KOPT-K1 (cell line): ENCODE measurements around the gene AHDC1.
"Not testable (repeated sequence)": the region's sequence is repeated elsewhere in the genome, so short reads cannot be mapped to it uniquely, and the experiment has no call there.

Experiments used
- H3K27ac ChIP-seq: fragments of 200-600 bp; sonication (generic); 2 replicates; pipeline ENCODE4 v1.5.1; 2016; ENCODE audit warnings: antibody characterized with exemption, mild to moderate bottlenecking, low read depth, low read length; ENCODE audit not compliant: poor library complexity, severe bottlenecking
- H3K36me3 ChIP-seq: fragments of 200-600 bp; sonication (generic); 2 replicates; pipeline ENCODE4 v1.5.1; 2017; ENCODE audit warnings: antibody characterized with exemption, mild to moderate bottlenecking, low read length, moderate library complexity; ENCODE audit not compliant: insufficient read depth
- H3K9me3 ChIP-seq: fragments of 200-600 bp; sonication (generic); 2 replicates; pipeline ENCODE4 v1.5.1; 2017; ENCODE audit warnings: antibody characterized with exemption, low read length, mild to moderate bottlenecking; ENCODE audit not compliant: insufficient read depth, poor library complexity, severe bottlenecking

The AHDC1 gene

DNA sequence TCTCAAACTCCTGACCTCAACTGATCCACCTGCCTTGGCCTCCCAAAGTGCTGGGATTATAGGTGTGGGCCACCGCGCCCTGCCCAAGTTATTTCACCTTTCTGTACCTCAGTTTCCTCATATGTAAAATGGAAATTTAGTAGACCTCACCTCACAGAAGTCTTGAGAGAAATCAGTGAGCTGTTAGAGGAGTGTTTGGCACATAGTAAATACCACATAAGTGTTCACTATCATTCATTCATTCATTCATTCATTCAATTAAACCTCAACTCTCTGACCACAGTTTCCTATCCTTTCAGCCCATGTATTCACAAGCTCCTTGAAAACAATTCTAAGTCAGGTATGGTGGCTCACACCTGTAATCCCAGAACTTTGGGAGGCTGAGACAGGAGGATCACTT, 34.9 kb upstream of the AHDC1 start:
- H3K27ac ChIP-seq: peak overlapping the region; percentile 7

DNA sequence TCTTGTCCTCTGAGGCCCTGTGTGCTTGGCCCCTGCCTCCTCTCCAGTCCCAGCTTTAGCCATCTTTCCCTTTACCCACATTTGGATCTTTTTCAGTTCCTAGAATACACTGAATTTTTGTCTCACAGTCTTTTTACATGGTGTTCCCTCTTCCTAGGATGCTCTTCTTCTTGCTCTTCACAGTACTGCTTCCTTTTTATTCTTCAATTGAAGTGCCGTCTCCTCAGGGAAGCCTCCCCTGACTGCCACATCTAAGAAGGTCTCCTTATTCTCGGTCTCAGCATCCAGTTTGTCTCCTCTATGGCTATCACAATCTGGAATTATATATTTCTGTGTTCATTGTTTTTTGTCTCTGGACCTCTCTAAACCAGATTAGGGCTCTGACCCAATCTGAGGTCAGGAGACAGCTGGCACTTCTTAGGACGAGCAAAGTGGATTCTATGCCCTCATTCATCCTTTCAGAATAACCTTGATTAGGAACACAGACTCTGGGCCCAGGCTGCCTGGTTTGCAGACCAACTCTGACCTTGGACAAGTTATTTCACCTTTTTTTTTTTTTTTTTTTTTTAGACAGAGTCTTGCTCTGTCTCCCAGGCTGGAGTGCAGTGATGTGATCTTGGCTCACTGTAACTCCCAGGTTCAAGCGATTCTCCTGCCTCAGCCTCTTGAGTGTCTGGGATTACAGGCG, 34.2 kb upstream of the AHDC1 start:
- H3K9me3 ChIP-seq: no peaks in the 10 kb centered on the region
- peak overlapping the region; percentile 7 for H3K27ac ChIP-seq
- no peaks in the 10 kb centered on the region for H3K36me3 ChIP-seq

More for the DNA sequence above, 34.9 kb upstream of the AHDC1 start:
- Histone ChIP-seq H3K9me3 (no peaks in the 10 kb centered on the region), H3K36me3 (no peaks in the 10 kb centered on the region)

DNA sequence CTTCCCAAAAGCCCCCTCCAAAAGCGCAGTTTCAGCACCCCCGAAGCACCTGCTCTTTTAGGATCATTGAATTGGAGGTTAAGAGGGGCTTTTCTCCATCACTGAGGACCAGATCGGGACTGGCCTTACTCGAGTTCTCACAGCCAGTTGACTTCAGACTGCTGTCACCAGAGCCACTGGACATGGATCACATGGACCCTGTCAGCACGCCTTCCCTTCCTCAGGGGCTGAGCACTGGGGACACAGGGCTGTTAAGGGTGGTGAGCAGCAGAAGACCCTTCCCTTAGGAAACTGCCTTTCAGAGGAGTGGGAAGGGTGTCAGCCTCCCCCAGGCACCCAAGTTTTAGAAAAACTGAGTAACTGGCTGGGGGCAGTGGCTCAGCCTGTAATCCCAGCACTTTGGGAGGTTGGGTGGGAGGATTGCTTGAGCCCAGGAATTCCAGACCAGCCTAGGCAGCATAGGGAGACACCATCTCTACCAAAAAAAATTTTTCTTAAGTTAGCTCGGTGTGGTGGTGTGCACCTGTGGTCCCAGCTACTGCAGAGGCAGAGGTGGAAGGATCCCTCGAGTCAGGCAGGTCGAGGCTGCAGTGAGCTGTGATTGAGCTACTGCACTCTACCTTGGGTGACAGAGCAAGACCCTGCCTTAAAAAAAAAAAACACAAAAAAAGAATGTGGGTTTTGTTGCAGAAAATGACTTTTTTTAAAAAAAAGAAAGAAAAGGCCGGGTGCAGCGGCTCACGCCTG, 31.6 kb upstream of the AHDC1 start:
- no peaks in the 10 kb centered on the region for H3K9me3 ChIP-seq

DNA sequence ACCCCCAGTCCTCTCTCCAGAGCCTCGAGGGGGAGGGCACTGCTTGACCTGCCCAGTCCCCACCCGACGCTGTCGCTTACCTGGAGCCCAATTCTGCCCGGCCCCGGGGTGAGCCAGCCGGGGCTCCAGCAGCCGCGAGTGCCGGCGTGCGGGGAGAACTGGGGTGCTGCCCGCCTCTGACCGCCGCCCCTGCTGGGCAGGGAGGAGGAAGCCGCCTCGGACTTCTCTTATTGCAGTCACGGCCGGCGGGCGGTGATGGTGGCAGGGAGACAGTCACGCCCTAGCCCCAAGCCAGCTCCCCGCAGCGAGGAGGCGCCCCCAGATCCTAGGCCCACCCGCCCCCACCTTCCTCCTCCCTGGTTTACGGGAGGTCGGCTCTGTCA, 31.0 kb upstream of the AHDC1 start, which contains the start of gene FGR:
Gene FGR (minus strand): TSS at position 201 of the 383 bp plus-strand sequence. CDS start 11,269 bp downstream, outside the sequence.
- H3K9me3 ChIP-seq: no peaks in the 10 kb centered on the region
- peak within 1 kb of the TSS; percentile 93 for H3K27ac ChIP-seq
- H3K36me3 ChIP-seq: no peaks in the 10 kb centered on the region

More for the DNA sequence above, 31.6 kb upstream of the AHDC1 start:
- peak overlapping the region; percentile 93 for H3K27ac ChIP-seq
- no peaks in the 10 kb centered on the region for H3K36me3 ChIP-seq

DNA sequence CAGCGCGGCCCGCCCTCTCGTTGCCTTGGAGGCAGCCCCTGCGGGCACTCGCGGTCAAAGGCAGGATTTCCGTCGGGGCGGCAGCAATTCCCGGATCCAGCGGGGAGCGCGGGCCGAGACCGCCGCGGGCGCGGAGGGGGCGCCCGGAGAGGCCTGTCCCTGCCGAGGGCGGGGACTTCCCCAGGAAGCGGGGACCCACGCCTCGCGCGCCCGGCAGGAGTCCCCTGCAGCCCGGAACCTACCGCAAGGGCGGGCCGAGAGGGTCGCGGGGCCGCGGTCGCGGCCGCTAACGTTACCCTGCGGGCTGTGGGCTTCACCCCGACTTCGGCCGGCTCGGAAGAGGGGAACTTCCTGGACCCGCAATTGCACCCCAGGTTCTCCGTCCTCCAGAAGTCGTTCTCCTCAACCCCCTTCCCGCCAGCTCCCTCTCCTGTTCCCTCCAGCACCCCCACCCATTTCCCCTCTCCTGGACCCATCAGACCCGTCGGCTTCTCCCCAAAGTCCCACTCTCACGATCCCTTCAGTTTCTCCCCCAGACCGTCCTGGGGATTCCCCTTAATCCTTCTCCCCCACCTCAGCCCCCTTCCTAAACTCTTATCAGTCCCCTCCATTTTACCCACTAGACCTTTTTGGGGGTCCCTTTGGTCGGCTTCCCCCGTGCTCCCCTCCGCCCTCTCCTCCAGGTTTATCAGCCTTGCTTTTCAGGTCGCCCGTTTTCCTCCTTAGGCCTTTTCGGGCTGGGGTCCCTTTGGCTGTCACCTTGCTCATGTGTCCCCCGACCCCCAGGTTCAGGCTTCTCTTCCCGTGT, 30.4 kb upstream of the AHDC1 start:
- H3K9me3 ChIP-seq: no peaks in the 10 kb centered on the region
- peak overlapping the region; percentile 93 for H3K27ac ChIP-seq
- no peaks in the 10 kb centered on the region for H3K36me3 ChIP-seq

DNA sequence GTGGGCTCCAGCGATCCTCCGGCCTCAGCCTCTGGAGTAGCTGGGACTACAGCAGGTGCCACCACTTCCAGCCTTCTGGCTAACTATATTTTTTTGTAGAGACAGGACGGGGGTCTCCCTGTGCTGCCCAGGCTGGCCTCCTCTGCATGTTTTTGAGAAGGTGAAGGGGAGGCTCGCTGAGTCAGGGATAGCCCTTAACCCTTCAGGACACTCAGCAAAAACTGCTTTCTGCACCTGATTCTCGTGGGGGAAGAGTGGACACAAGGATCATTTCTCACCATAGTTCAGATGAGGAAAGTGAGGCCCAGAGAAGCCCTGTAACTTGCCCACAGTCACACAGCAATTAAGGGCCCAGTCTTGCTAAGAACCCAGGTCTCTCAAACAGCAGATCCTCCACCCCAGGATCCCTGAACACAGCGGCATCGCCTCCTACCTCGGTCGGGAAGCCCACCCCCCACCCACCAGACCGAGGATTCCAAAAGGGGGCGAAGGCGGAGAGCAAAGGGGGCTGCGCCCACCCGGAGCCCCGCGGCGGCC, 29.8 kb upstream of the AHDC1 start:
- H3K9me3 ChIP-seq: no peaks in the 10 kb centered on the region
- H3K27ac ChIP-seq: peak overlapping the region; percentile 93
- no peaks in the 10 kb centered on the region for H3K36me3 ChIP-seq

DNA sequence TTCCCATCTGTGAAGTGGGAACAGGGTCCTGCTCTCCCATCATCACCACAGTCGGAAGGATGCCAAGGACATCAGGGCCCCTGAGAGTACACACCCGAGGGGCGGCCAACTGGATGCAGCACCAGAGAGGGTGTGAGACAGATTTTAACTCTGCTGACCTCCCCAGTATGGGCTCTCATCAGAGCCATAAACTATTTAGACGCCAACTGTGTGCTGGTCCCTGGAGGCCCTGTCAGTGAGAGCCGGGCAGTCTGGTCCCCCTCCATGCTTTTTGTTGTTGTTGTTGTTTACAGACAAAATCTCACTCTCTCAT, 29.3 kb upstream of the AHDC1 start:
- H3K36me3 ChIP-seq: no peaks in the 10 kb centered on the region
- H3K27ac ChIP-seq: peak overlapping the region; percentile 93
- H3K9me3 ChIP-seq: no peaks in the 10 kb centered on the region

DNA sequence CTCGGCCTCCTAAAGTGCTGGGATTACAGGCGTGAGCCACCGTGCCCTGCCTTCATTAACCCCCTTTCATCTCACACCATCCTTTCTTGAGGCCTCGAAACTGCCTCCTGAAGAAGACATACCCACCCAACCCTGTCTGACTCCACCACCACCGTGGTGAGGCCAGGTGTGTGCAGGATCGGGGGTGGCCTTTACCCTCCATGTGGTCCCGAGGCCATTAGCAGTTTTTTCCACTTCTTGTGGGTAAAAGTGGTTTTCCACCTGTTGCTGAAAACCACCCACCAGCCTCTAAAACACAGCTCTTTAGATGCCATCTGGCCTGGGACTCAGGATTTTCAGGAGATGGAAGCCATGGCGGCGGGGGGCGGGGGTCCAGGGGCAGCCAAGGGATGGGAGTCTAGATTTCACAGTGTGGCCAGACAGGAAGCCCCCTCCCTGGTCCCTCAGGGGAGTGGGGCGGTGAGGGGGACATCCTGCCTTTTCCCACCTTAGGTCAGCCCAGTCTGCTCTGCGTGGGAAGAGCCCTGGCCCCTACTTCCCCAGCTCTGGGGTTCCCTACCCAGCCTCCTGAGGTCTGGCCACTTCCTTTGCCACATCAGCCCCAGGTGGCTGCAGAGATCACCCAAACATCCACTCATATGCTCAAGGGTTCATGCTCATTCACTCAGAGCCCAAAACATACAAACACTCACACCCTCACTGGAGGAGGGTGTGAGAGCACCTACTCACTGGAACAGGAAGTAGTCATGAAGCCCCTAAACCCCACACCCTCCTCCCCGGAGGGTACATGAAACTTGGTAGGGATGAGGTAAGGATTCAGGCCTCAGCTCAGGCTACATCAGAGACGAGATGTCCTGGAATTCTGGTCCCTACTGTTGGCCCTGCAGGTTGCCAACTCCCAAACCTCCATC, 28.7 kb upstream of the AHDC1 start:
- Histone ChIP-seq H3K27ac (peak overlapping the region; percentile 93), H3K36me3 (no peaks in the 10 kb centered on the region), H3K9me3 (no peaks in the 10 kb centered on the region)

DNA sequence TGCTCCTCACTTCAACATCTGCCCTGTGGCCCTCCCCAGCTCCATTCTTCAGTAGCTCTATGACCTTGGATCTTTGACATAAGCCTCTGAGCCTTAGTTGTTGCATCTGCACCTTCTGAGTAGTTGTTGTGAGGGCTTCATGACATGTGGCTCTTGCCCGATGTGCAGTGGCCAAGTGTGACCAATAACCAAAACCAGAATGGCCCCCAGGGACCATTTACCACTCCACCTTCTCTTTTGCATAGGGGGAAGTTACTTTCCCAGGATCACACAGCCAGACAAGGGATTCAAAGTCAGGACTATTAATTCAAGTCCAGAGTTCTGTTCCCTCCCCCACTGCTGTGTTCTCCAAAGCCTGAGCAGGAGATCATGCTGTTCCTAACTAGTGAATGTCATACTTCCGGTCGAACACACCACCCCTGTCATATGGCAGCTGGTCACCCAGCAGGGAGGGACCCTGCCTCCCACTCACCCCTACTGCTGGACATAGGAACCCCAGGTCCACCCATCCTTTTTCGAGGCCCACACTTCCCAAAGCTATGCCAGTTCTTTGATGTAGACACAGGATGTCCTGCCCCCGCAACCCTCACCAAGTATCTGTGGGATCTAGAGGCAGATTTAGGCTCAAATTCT, 27.0 kb upstream of the AHDC1 start:
- Histone ChIP-seq H3K9me3 (no peaks in the 10 kb centered on the region), H3K27ac (peak overlapping the region; percentile 93), H3K36me3 (no peaks in the 10 kb centered on the region)

DNA sequence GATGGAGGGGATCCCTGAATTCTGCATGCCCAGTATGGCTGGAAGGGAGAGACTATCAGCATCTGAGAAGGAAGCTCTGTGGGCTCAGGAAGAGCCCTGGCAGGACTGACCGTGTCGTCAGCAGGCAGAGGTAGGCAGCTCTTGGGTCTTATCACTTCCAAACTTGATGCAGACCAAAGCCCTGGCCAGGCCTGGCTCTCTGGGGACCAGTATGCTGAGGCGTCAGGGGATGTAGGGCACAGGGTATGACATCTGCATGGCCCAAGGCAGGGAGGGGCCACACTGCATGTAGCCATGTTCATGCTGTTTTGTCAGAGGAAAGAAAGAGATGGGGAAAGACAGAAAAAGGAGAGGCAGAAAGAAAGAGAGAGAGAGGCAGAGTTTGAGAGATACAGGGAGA, 24.8 kb upstream of the AHDC1 start:
- Histone ChIP-seq H3K9me3 (no peaks in the 10 kb centered on the region), H3K27ac (peak overlapping the region; percentile 93), H3K36me3 (no peaks in the 10 kb centered on the region)

DNA sequence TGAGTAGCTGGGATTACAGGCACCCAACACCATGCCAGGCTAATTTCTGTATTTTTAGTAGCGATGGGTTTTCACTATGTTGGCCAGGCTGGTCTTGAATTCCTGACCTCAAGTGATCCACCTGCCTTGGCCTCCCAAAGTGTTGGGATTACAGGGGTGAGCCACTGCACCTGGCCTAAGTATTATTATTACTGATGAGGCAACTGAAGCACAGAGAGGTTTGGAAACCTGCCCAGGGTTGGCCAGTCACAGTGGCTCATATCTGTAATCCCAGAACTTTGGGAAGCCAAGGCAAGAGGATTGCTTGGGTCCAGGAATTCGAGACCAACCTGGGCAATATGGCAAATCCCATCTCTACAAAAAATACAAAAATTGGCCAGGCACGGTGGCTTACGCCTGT, 23.8 kb upstream of the AHDC1 start:
- peak overlapping the region; percentile 93 for H3K27ac ChIP-seq
- not testable (repeated sequence) for H3K36me3 ChIP-seq, H3K9me3 ChIP-seq

DNA sequence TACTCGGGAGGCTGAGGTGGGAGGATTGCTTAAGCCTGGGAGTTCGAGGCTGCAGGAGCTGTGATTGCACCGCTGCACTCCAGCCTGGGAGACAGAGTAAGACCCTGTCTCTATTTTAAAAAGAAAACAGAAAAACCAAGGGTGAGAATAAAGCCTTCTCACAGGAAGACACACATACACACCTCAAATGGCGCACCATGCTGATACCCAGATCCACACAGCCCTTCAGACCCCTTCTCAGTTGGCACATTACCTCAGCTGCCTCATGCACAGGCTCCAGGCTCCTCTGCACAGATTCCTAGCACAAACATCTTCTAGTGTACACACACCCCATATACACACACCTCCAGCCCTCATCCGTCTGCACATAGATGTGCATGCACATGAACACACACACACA, 23.1 kb upstream of the AHDC1 start:
- Histone ChIP-seq H3K36me3 (no peaks in the 10 kb centered on the region), H3K27ac (peak overlapping the region; percentile 69)

DNA sequence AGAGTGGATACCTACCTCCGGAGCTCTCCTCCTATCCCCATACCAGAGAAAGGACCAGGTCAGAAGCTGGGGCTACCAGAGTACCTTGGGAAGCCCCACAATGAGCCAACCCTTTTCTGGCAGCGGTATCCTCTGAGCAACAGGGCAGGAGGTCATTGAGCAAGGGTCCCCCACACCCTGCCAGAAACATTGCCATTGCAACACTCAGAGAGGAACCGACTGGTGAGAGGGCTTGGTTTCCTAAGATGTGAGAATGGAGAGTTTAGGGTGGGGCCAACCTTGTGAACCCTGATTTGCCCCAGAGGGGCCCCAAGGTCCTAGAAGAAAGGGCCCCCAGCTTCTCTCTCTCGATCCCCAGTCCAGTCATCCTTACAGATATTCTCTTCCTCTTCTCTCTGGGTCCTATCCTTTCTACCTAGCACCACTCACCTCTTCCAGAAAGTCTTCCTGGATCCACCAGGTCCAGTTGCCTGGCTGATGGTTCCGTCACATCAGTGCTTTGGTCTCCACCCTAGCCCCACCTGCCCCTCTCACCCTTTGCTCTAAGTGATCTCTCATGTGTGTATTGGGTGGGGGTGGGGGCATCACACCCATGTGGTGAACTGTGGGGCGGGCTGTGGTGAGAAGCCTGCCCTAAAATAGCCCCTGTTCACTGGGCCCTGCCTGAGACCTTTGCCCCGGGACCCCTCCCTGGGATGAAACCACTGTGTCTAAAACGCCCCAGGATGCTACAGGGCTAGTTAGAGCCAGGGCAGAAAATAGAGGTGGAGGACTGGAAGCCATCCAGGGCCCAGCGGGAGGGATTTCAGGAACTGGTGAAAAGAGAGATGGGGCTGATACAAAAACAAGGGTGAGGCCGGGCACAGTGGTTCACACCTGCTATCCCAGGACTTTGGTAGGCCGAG, 22.3 kb upstream of the AHDC1 start:
- H3K9me3 ChIP-seq: no peaks in the 10 kb centered on the region
- H3K27ac ChIP-seq: peak overlapping the region; percentile 69
- H3K36me3 ChIP-seq: no peaks in the 10 kb centered on the region

More for the DNA sequence above, 23.1 kb upstream of the AHDC1 start:
- H3K9me3 ChIP-seq: no peaks in the 10 kb centered on the region
